Skin epidermis (tissue), 12 donors: ENCODE measurements around the gene MC1R.
"Not testable (repeated sequence)": the region's sequence is repeated elsewhere in the genome, so short reads cannot be mapped to it uniquely, and the experiment has no call there.

Experiments used
- H3K27ac ChIP-seq, 21 experiments: fragments of 200-600 bp; sonication (generic) in 11 of 21; one replicate each; pipeline ENCODE4 v1.5.0; 2020; ENCODE audit warnings: mild to moderate bottlenecking in 3 of 21, inconsistent platforms in 2 of 21, moderate library complexity in 2 of 21
- H3K4me3 ChIP-seq, 7 experiments: fragments of 200-600 bp; sonication (generic) in 2 of 7; one replicate each; pipeline ENCODE4 v1.5.0; 2020; ENCODE audit warnings: inconsistent platforms in 2 of 7, mild to moderate bottlenecking in 2 of 7, moderate library complexity in 1 of 7

The MC1R gene

GRCh38 chr16:89953671-89954406 is 35.2 kb downstream of the MC1R start:
- peak overlapping the region in 1 of 21 experiments; percentile 36 for H3K27ac ChIP-seq
- H3K4me3 ChIP-seq: no peak overlapping the region

GRCh38 chr16:89954462-89954861 is 35.8 kb downstream of the MC1R start:
- no peak overlapping the region for H3K27ac ChIP-seq
- H3K4me3 ChIP-seq: no peak overlapping the region

GRCh38 chr16:89955001-89955685 is 36.5 kb downstream of the MC1R start:
- no peak overlapping the region for H3K4me3 ChIP-seq
- peak overlapping the region in 1 of 21 experiments; percentile 23 for H3K27ac ChIP-seq

- H3K4me3 ChIP-seq: no peak overlapping the region
Measured at GRCh38 chr16:89956505-89957215, 38.0 kb downstream of the MC1R start.

GRCh38 chr16:89957216-89957785 is 38.6 kb downstream of the MC1R start:
- peak overlapping the region in 3 of 7 experiments; percentile 8 to 21 (median 12) for H3K4me3 ChIP-seq
- peak overlapping the region in 10 of 21 experiments; percentile 14 to 76 (median 58) for H3K27ac ChIP-seq

More at GRCh38 chr16:89956505-89957215, 38.0 kb downstream of the MC1R start:
- H3K27ac ChIP-seq: peak overlapping the region in 8 of 21 experiments; percentile 19 to 76 (median 61)

GRCh38 chr16:89958068-89958467 is 39.4 kb downstream of the MC1R start:
- H3K27ac ChIP-seq: peak overlapping the region in 1 of 21 experiments; percentile 73
- H3K4me3 ChIP-seq: no peak overlapping the region

- Histone ChIP-seq H3K27ac (no peak overlapping the region), H3K4me3 (no peak overlapping the region)
Measured at GRCh38 chr16:89958596-89958995, 39.9 kb downstream of the MC1R start.

GRCh38 chr16:89960966-89961365 is 42.3 kb downstream of the MC1R start:
- H3K27ac ChIP-seq: no peak overlapping the region

GRCh38 chr16:89961920-89962319 is 43.3 kb downstream of the MC1R start:
- H3K27ac ChIP-seq: no peak overlapping the region
- no peak overlapping the region for H3K4me3 ChIP-seq

More at GRCh38 chr16:89960966-89961365, 42.3 kb downstream of the MC1R start:
- no peak overlapping the region for H3K4me3 ChIP-seq

- no peak overlapping the region for H3K27ac ChIP-seq
- no peak overlapping the region for H3K4me3 ChIP-seq
Measured at GRCh38 chr16:89962754-89963498, 44.3 kb downstream of the MC1R start.

GRCh38 chr16:89964201-89964600 is 45.5 kb downstream of the MC1R start:
- H3K27ac ChIP-seq: no peak overlapping the region
- no peak overlapping the region for H3K4me3 ChIP-seq

GRCh38 chr16:89965447-89966225 is 47.0 kb downstream of the MC1R start:
- Histone ChIP-seq H3K4me3 (no peak overlapping the region), H3K27ac (no peak overlapping the region)

GRCh38 chr16:89966756-89967155 is 48.1 kb downstream of the MC1R start:
- H3K4me3 ChIP-seq: no peak overlapping the region

GRCh38 chr16:89967436-89967835 is 48.8 kb downstream of the MC1R start:
- H3K27ac ChIP-seq, H3K4me3 ChIP-seq: not testable (repeated sequence)

More at GRCh38 chr16:89966756-89967155, 48.1 kb downstream of the MC1R start:
- no peak overlapping the region for H3K27ac ChIP-seq

- not testable (repeated sequence) for H3K4me3 ChIP-seq, H3K27ac ChIP-seq
Measured at GRCh38 chr16:89968074-89968473, 49.4 kb downstream of the MC1R start.

GRCh38 chr16:89969741-89970410 is 51.2 kb downstream of the MC1R start:
- H3K27ac ChIP-seq: no peak overlapping the region

More at GRCh38 chr16:89969741-89970410, 51.2 kb downstream of the MC1R start:
- no peak overlapping the region for H3K4me3 ChIP-seq
